ENCODE data around the gene ATG4C. TPM values are rescaled to one million over a fixed set of nuclear protein-coding genes. Genes with fewer than 3 reads are reported as not detected.
"Not testable (repeated sequence)": the region's sequence is repeated elsewhere in the genome, so short reads cannot be mapped to it uniquely, and the experiment has no call there.

The ATG4C gene
- total RNA-seq, 1 donor from 2014 or later: 11.5 TPM

GRCh38 chr1:62827786-62828185 is 43.9 kb downstream of the ATG4C start:
- intact Hi-C loops (cut with DNase I); DNase-seq: not testable (repeated sequence)

DNA sequence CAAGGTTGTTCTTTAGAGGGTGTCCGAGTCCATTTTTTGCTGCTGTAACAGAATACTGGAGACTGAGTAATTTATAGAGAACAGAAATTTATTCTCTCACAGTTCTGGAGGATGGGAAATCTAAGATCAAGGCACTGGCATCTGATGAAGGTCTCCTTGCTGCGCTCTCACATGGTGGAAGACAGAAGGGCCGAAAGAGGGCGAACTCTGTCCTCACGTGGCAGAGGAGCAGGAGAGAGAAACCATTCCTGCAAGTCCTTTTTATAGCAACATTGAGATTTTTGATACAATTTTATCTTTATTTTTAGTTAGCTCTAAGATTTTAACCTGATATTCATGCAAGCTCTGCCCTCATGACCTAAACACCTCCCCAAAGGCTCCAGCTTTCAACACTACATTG is 48.3 kb downstream of the ATG4C start:
- ATAC-seq (ENCODE audit: poor library complexity): no peak
- intact Hi-C loops (cut with DNase I): no loop called here
- DNase-seq: no peak

More at GRCh38 chr1:62827786-62828185, 43.9 kb downstream of the ATG4C start:
- not testable (repeated sequence) for ATAC-seq (ENCODE audit: poor library complexity)

GRCh38 chr1:62833529-62833928 is 49.6 kb downstream of the ATG4C start:
- intact Hi-C loops (cut with DNase I): no loop called here
- ATAC-seq (ENCODE audit: poor library complexity) (no peak), DNase-seq (no peak)

- DNase-seq: no peak
- no peak for ATAC-seq (ENCODE audit: poor library complexity)
- intact Hi-C loops (cut with DNase I): no loop called here
These were observed 50.5 kb downstream of the ATG4C start for GRCh38 chr1:62834400-62834961.

GRCh38 chr1:62836856-62837540 is 53.1 kb downstream of the ATG4C start:
- ATAC-seq (ENCODE audit: poor library complexity): peak; percentile 59
- intact Hi-C loops (cut with DNase I): no loop called here
- no peak for DNase-seq

DNA sequence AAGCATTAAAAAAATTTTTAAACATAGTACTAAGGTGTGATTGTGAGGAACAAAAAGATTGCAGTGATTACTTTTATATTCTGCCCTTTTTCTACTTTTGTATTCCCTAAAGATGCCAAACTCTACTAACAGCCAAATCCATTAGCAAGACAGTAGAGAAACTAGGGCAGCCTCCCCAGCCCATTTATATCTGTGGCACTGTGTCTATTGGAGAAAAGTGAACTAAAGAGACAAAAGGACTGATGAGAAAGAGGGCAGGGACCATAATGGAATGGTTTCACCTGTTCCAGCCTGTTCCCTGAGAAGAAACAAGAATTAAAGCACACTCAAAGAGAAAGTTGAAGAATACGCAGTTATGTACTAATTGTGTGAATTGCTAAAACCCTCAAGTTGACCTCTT is 56.6 kb downstream of the ATG4C start:
- intact Hi-C loops (cut with DNase I): no loop called here
- DNase-seq: no peak
- no peak for ATAC-seq (ENCODE audit: poor library complexity)

GRCh38 chr1:62841587-62842169 is 57.7 kb downstream of the ATG4C start:
- DNase-seq: no peak
- intact Hi-C loops (cut with DNase I): no loop called here
- ATAC-seq (ENCODE audit: poor library complexity): peak; percentile 80

DNA sequence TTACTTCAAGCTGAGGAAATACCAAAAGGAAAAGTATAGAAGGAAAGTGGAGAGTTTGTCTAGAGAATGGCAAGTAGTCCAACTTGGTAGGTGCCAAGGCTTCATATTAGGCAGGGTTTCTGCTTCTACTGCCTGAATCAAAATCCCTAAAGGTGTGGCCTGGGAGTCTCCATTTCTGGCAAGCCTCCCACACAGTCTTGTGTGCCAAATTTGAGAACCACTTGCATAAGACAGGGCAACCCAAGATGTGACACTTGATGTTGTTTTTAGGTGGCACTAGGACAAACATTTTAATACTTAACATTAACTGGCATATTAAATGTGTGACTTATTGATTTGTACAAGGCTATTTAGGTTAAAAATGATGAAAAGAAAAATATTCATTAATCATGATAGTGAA is 60.1 kb downstream of the ATG4C start:
- intact Hi-C loops (cut with DNase I): no loop called here
- ATAC-seq (ENCODE audit: poor library complexity): no peak
- no peak for DNase-seq

GRCh38 chr1:62849031-62849430 is 65.1 kb downstream of the ATG4C start:
- intact Hi-C loops (cut with DNase I): no loop called here
- ATAC-seq (ENCODE audit: poor library complexity): no peak
- no peak for DNase-seq

GRCh38 chr1:62852253-62852652 is 68.3 kb downstream of the ATG4C start:
- intact Hi-C loops (cut with DNase I): no loop called here
- DNase-seq: no peak

GRCh38 chr1:62856960-62857359 is 73.0 kb downstream of the ATG4C start:
- no peak for ATAC-seq (ENCODE audit: poor library complexity)
- DNase-seq: no peak
- intact Hi-C loops (cut with DNase I): no loop called here

More at GRCh38 chr1:62852253-62852652, 68.3 kb downstream of the ATG4C start:
- no peak for ATAC-seq (ENCODE audit: poor library complexity)

DNA sequence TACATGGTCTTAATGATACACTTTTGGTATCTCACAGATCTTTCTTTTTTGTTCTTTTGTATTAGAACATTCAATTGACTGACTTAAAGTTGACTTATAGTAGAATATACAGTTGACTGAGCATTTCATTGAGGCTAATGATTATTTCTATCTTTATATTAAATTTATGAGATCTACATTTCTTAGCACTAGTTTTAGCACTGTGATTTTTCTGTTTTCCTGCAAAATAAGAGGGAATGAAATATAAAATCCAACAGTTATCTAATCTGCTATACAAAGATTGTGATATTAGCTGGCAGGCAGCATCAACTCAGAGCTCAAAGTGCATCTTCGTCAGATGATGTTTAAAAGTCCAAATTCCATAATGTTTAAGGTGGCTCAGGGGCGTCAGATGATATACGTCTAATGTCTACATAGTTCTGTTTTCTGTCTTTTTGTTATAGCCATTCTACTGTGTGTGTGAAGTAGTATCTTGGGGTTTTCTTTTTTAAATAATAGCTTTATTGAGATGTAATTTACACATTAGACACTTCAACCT is 85.4 kb downstream of the ATG4C start:
- intact Hi-C loops (cut with DNase I): no loop called here
- ATAC-seq (ENCODE audit: poor library complexity) (no peak), DNase-seq (no peak)

DNA sequence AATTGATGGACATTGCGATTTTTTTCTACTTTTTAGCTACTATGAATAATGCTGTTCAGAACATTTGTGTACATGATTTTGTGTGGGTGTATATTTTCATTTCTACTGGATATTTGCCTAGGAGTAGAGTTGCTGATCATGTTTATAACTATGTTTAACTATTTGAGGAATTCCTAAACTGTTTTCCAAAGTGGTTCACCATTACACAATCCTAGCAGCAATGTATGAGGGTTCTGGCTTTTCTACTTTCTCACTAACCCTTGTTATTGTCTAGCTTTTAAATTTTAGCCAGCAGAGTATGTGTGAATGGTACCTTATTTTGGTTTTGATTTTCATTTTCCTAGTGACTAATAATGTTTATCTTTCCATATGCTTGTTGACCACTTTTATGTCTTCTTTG is 86.2 kb downstream of the ATG4C start:
- ATAC-seq (ENCODE audit: poor library complexity): no peak
- no peak for DNase-seq
- intact Hi-C loops (cut with DNase I): no loop called here

DNA sequence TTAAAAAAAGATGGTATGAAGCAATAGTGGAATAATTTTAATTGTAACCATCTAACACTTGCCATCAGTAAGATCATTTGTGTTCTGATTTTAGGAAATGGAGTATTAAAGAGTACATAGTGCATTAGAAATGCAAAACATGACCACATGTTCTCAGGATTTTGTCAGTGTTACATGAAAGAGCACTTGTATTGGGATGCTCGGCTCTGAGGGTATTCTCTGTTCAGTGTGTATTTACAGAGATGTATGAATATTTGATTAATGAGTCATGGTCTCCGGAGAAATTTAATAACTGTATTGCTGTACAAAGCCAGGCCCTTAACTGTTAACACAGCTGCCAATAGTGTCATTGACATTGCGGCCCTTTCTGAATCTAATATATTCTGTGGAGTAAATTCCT is 91.7 kb downstream of the ATG4C start:
- no peak for ATAC-seq (ENCODE audit: poor library complexity)
- intact Hi-C loops (cut with DNase I): no loop called here
- DNase-seq: no peak

GRCh38 chr1:62876535-62876934 is 92.6 kb downstream of the ATG4C start:
- DNase-seq (no peak), ATAC-seq (ENCODE audit: poor library complexity) (no peak)
- intact Hi-C loops (cut with DNase I): no loop called here

GRCh38 chr1:62877579-62877978 is 93.6 kb downstream of the ATG4C start:
- intact Hi-C loops (cut with DNase I): no loop called here
- ATAC-seq (ENCODE audit: poor library complexity) (no peak), DNase-seq (no peak)

- intact Hi-C loops (cut with DNase I): no loop called here
- DNase-seq: no peak
- no peak for ATAC-seq (ENCODE audit: poor library complexity)
These were observed 96.0 kb downstream of the ATG4C start for GRCh38 chr1:62879962-62880361.

GRCh38 chr1:62882201-62883104 is 98.5 kb downstream of the ATG4C start:
- intact Hi-C loops (cut with DNase I): no loop called here
- DNase-seq (no peak), ATAC-seq (ENCODE audit: poor library complexity) (no peak)

- ATAC-seq (ENCODE audit: poor library complexity) (no peak), DNase-seq (no peak)
- intact Hi-C loops (cut with DNase I): no loop called here
These were observed 100.3 kb downstream of the ATG4C start for GRCh38 chr1:62884156-62884740.
